ENCODE measurements around the gene ARL6IP1.
"Not testable (repeated sequence)": the region's sequence is repeated elsewhere in the genome, so short reads cannot be mapped to it uniquely, and the experiment has no call there.

ARL6IP1 gene

DNA sequence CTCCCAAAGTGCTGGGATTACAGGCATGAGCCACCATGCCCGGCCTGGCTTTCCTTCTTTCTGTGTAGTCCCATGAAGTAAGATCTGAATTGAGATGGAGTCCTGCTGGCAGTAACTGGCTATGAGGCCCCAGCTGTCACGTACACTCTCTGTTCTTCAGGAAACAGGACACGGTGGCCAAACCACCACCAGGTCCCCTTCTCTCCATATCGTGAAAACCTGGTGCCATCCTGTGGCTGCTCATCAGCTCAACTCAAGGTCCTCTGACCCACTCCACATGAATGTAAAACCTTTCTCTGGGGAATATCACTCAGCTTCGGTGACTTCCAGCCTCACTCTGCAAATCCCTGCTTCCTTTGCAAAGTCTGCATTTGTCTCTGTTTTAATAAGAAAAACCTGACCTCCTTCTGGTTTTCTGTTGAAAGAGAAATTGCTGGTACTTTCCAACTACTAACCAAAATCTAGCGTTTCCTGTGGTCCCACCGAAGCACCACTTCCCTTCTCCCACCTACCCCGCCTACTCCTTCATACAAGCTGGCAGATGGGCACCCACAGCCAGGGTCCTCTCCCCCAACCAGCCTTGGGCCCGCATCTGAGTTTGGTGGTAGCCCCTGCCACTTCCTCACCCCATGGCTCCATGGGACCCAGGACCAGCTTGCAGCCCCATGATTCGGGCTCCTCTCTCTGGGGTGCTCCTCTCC, 43.2 kb downstream of the ARL6IP1 start:
- DNase-seq: not testable (repeated sequence)

DNA sequence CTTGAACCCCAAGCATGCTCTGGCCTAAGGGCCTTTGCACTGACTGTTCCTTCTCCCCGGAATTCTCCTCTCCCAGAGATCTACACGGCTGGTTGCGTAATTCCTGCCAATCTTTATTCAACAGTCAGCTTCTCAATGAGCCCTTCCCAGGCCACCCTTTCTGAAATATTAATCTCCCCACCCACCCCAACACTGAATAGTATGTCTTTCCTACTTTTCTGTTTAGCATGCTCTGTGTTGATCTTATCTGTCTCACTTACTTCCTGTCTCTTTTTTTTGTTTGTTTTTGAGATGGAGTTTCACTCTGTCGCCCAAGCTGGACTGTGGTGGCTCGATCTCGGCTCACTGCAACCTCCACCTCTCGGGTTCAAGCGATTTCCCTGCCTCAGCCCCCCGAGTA, 44.7 kb downstream of the ARL6IP1 start:
- DNase-seq: not testable (repeated sequence)

DNA sequence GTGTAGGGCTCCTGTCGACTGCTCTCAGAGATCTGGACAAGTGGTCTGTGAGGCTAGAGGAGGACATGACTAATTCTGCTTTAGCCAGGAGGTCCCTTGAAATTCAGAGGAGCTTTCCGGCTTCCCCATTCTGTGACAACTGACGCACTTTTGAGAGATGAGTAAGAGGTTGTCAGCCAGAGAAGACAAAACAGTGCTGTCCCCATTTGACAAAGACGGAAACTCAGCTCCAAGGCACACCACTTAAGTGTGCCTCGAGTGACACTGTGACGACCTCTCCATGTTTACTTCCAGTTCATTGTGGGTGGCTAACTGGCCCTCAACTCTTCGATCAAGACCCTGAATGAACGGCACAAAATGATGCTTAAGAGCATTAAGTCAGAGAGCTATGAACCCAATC, 58.5 kb downstream of the ARL6IP1 start:
- DNase-seq: not testable (repeated sequence)

Measured in hematopoietic multipotent progenitor cell treated with erythropoietin and hydrocortisone succinate and interleukin-3 and kit ligand, for 8 days (in vitro differentiated cells).